Stimulated activated CD8-positive, alpha-beta memory T cell treated with anti-CD3 and anti-CD28 coated beads, Interleukin-12 subunit alpha, Interleukin-12 subunit beta, amount 100 ng/mL, for 1 hour (primary cell): ENCODE results near the gene ELOVL1.
"Not testable (repeated sequence)": the region's sequence is repeated elsewhere in the genome, so short reads cannot be mapped to it uniquely, and the experiment has no call there.

ENCODE experiments used
- DNase-seq: peaks from one replicate; pipeline ENCODE4 v3.0.0-alpha.2; 2020; ENCODE audit warnings: low read depth

The ELOVL1 gene

DNA sequence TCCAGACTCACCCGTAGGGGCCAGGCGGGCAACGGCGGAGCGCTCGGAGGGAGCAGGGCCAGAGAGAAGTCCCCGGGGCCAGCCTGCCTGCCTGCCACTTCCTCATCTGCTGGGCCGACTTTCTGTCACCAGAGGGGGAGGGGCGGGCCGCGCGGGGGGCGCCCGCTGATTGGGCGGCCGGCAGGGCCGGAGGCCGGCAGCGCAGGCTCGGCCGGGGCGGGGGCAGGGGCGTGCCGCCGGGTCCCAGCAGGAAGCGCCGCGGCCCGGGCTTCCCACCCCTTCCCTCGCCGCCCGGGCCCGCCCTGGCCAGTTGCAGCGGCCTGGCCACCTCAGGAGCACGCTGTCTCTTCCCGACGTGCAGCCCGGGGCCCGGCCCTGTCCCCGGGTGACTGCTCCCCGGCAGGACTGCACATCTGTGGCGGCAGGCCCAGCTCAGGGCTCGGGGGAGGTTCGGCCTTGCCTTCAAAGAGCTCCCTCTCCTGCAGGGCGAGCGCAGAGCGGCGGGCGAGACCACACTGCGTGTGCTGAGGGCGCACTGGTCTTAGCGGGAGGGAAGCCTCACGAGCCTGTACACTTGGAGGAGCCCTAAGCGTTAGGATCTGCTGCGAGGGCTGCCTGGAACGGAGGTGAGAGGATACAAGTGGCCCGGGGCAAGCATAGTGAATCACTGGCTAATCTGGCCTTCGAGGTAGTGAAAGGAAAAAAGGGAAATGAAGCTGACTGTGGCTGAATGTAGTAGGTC, at the start of gene ELOVL1:
TSS of gene ELOVL1 (minus strand) at position 108 of the 742 bp plus-strand sequence. CDS start 2,402 bp downstream, outside the sequence.
- peak; percentile 79 for DNase-seq

DNA sequence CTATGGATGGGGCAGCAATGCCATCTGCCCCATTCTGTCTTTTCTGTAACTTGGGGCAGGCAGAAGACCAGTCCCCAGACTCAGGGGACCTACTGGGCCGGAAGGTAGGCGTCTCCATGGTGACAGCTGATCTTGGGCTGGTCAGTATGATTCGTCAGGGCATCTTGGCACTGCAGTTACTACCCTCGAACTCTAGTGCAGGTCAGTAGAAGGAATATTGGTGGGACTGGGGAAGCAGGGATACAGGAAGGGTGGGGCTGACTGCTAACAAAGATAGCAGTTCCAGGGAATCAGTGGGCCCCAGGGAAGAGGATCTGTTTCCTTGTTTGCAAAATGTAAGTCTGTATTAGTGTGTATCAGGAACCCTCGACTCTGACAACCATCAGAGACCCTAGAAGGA, 48.1 kb upstream of the ELOVL1 start:
- no peak for DNase-seq

DNA sequence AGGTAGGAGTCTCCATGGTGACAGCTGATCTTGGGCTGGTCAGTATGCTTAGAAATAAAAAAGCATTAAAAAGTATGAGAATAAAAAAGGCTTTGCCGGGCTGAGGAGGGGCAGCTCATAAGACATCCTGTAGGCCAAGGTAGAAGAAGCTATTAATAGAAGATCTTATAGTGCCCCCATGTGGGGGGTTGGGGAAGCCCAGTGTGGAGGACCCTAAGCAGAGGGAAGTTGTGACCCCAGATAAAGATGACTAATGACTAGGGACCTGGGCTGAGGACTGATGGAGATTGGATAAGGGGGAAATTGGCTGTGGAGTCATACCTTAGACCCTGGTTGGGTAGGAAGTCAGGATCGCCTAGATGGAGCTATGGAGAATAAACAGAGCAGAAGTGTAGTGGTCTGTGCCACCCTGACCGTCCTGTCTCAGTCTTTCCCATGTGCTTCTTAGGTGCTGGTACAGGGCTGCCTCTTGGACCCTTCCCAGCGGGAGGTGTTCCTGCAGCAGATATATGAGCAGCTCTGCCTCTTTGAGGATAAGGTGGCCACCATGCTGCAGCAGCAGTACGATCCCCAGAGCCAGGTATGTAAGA, 46.9 kb upstream of the ELOVL1 start:
- peak; percentile 44 for DNase-seq

DNA sequence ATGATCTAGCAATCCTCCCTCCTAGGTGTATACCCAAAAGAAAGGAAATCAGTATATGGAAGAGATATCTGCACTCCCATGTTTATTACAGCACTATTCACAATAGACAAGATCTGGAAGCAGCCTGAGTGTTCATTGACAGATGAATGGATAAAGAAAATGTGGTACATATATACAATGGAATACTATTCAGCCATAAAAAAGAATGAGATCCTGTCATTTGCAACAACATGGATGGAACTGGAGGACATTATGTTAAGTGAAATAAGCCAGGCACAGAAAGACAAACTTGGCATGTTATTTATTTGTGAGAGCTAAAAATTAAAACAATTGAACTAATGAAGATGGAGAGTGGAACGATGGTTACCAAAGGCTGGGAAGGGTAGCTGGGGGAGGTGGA, 45.6 kb upstream of the ELOVL1 start:
- DNase-seq, result not testable (repeated sequence)

DNA sequence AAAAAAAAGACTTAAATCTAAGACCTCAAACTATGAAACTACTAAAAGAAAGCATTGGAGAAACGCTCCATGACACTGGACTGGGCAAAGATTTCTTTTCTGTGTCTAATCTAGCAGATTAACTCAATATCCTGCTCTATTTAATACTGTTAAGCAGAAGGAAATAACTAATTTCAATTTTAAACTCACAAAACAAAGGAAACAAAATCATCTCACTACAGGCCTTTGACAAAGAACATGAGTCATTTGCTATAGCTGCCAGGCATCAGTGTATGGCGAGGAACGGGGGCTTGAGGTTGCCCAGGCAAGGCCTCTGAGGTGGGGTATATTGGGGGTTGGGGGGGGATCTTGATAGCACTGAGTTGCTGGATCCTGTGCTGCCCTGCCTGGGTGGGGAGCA, 42.8 kb upstream of the ELOVL1 start:
- no peak for DNase-seq

DNA sequence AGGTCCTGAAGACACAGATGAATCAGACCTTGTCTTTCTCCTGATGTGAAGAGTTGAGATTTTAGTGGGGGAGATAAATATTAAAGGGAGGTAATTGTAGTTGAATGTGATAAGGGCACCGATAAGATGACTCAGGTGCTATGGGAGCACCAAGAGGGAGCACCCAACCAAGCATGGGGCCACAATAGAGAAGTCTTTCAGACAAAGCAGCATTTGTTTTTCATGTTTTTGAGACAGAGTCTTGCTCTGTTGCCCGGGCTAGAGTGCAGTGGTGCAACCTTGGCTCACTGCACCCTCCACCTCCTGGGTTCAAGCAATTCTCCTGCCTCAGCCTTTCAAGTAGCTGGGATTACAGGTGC, 38.0 kb upstream of the ELOVL1 start:
- no peak for DNase-seq

DNA sequence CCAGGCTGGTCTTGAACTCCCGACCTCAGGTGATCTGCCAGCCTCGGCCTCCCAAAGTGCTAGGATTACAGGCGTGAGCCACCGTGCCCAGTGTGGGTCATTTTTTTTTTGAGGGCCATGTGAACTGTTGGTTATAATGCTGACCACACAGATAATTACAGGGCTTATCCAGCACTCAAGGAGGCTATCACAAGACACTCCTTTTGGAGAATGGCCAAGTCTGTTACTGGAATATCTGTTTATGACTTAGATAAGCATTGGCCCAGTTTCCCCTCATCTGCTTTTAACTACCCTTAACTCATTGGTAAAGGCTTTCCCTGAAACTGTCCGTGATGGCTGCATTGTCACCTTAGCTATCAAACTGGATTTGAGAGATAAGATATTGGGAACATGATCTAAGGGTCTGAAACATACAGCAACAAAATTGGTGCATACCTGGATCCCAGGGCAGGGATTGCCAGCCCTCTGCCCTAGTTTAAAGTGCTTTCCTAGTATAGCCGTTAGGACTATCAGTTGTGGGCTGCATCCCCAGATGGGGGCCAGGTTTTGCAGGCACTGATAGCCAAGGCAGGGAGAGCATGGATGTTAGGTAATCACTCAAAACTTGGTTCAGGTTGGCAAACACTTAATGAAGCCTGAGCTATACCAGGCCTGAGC, 37.5 kb upstream of the ELOVL1 start:
- DNase-seq, result no peak

DNA sequence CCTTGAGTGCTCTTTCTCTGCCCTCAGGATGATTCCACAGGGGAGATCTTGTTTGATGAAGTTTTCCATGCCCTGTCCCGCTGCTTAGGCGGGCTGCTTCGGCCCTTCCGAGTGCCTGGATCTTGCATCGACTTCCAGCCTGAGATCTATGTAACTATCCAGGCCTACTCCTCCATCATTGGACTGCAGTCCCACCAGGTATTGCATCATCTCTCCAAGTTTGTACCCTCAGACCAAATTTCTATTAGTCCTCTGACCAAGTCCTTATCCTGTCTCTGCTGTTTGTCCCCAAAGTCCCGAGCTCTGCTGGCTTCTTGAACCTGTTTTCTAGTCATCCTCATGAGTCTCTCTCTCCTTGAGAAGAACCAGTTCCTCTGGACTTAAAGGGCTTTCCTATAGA, 36.5 kb upstream of the ELOVL1 start:
- DNase-seq, result no peak

DNA sequence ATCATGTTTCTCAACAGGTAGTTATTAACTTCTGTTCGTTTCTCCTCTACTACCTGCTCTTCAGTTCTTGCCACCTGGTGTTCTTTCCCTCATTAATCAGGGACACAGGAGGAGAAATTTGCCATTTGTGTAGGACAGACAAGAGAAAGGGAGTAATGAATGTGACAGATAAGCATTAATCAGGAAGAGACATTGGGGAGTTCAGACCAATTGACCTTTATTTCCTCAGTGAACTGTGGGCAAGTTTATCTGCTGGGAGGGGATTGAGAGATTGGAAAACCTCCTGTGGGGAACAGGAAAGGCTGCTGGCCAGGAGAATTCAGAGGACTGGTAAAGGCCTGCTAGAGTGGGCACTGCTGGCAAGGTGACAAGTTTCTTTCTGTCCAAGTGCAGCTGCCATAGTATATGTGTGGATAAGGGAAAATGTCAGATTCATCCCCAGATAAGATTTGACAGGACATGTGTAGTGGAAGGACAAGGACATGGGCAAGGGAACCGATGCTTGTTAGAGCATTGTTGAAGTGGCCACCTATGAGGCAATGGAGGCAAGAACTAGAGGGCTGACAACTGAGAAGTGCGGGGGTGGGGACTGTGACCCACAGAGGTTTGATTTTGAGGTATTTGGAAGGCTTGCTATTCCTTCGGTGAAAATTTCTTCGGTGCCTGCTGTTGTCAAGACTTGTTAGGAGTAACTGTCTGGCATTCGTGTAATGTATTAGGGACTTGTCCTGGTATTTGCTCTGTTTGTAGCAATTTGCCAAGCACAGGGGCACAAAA, 34.5 kb upstream of the ELOVL1 start:
- DNase-seq, result no peak

DNA sequence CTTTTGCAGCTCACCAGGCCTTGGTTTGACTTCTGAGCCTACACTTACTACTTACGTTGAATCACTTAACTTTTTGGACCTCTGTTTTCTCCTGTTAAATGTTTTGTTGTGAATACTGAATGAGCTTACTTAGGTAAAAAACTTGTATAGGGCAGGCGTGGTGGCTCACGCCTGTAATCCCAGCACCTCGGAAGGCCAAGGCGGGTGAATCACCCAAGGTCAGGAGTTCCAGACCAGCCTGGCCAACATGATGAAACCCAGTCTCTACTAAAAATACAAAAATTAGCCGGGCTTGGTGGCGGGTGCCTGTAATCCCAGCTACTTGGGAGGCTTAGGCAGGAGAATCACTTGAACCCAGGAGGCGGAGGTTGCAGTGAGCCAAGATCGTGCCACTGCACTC, 32.6 kb upstream of the ELOVL1 start:
- not testable (repeated sequence) for DNase-seq

DNA sequence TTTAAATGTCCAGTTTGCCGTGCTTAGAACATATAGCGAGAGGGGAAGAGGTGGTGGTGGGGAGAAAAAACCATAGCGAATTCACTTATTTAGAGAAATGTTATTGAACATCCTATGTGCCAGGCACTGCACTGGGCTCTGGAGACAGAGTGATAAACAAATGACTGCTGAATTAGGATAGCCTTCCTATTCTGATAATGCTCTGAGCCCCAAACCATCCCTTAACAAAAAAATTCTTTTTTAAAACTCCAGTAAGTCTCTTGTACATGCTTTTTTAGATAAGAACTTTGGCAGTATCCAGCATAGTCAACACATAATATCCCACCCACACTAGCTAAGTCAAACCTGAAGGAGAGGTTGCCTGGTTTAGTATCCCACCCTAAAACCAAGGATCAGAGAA, 30.4 kb upstream of the ELOVL1 start:
- no peak for DNase-seq

DNA sequence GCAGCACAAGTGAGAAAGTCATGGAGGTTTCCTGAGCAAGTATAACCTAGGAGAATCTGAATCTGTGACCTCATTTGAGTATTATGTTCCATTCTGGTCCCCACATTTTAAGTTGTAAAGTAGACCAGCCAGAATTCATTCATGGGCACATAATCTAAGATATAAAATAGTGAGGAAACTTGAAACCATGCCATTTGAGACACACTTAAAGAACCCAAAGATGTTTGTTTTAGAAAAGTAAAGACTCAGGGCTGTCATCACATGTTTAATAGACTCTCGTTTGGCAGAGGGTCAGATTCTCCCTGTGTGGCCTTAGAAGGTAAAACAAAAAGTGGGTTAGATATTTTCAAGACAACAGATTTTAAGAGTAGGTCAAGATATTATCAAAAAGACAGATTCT, 28.2 kb upstream of the ELOVL1 start:
- DNase-seq, result no peak

DNA sequence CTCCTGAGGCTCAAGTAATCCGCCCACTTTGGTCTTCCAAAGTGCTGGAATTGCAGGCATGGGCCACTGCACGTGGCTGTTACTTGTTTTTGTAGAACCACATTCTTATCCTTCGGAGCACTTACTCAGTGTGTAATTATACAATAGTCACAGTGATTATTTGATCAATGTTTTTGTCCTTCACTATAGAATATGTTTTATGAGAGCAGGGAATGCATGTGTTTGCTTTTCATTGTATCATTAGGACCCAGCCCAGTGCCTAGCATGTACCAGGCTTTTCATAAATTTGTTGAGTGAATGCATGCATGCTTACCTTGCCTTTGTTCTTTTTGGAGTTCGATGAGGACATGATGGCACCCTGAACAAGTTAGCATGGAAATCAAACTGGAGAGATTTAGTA, 27.7 kb upstream of the ELOVL1 start:
- DNase-seq, result no peak

DNA sequence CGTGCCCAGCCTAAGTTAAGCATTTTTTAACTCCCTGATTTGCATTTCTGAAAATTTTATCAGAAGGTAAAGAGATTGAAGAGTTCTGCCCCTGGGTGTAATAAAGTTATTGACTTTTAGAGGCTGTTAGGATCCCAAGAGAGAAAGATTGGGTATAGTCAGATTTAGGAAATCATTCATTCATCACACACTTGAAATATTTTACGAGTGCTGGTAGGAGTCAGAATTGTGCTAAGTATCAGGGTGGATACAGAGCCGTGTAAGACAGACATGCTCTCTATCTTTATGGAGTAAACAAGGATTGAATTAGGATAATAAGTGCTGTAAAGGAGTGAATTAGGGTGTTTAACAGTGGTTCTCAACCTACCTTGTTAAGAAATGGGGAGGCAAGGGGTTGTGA, 24.9 kb upstream of the ELOVL1 start:
- DNase-seq, result no peak

DNA sequence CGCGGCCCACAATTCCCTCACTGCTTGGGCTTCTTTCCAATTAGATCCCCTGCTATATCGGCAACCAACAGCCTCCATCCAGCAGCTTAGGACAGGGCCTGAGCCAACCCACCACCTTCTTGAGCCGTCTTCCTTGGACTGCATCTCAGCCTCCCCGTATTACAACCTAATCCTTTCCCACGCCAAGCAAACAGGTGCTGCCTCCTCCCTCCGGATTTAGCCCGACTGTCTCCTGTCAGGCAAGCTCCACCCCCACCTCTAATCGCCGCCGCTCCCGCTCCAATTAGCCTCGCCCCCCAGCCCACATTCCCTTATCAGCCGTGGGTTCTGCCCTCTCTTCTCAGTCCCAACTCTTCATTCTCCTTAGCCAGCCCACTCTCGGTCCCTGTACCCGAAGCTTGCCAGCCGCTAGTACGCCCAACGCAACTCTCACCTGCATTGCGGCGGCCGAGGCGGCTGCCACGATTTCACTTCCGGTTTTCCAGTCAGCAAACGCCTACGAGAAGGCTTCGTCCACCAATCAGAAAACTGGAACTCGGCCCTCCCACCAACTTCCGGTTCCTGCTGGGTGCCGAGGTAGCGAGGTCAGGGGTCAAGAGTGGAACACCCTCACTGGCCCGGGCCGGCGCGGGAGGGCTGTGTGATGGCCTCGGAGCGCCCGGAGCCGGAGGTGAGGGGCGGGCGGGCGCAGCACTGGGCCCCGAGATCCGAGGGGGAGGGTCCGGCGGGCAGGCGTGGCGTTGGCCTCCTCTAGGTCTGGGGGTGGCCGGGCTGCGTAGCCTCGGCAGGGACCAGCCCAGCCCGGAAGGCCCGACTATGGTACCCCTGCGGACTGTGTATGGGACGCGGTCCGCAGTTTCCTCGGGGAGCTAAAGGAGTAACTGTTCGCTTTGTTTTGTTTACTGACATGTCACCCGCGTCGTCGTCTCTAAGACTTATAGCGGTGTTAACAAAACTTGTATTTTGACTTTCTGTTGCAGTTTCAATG, 21.8 kb upstream of the ELOVL1 start, which contains the start of the genes MED8 and SZT2:
TSS of gene MED8 (minus strand) at position 475 of the 988 bp plus-strand sequence. CDS start at position 439, 36 bp downstream.
TSS of gene SZT2 (plus strand) at position 574 of the 988 bp plus-strand sequence. CDS start at position 644, 70 bp downstream.
- DNase-seq, result peak; percentile 89

DNA sequence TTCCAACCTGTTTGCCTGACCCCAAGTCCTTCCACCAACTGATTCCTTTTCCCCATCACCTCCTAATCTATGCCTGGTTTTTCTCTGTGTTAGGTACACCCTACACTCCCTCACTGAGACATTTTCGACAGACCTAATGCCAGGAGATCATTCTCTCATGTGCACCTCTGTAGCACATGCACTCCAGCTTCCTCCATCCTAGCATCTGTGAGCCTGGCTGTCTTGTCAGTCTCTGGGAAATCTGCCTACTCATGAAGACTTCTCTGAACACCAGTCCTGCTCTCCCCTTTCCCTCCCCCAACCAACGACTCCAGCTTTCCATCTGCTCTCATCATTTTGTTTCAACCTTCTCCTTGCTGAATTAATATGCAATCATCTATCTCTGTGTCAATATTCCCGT, 20.8 kb upstream of the ELOVL1 start:
- DNase-seq, result no peak

DNA sequence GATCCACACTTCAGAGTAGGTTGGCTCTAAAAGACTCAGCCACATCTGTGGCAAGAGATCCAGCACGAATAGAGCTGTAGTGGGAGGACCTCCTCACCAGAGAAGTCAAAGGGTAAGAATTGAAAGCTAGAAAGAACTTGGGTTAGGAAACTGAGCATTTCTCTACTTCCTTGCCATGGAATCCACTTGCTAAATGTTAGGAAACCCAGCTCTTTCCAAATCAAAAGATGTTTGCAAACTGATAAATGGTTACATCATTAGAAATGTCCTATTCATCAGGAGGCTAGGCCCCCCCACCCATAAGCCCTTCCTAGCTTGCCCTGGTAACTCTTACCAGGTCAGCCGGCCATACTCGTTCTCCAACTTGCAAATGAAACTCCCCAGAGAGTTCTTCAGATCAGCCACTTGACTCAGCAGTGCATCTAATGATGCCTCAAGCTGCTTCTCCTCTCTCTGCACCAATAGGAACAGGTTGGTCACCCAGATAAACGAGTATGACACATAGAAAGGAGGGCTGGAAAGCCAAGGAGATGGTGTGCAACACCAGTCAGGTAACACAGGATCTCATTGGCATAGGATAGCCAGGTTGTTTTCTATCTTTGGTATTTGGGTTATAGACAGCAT, 20.3 kb upstream of the ELOVL1 start:
- DNase-seq, result no peak

DNA sequence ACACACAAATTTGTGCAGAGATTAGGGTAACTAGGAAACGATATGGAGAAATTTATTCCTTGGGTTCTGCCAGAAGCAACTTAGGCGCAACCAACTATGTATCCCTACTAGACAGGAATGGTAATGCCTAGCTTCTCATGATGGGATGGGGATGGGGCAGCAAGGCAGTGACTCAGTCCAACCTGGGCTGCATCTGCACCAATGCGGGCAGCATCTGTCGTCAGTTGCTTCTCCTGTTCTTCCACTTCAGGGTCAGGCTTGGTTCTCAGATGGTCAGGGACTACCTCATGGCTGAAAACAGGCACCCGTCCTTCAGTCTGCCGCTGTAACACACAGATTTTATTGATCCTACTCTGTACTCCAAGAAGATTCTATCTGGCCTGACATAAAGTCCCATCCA, 18.9 kb upstream of the ELOVL1 start:
- DNase-seq, result no peak

DNA sequence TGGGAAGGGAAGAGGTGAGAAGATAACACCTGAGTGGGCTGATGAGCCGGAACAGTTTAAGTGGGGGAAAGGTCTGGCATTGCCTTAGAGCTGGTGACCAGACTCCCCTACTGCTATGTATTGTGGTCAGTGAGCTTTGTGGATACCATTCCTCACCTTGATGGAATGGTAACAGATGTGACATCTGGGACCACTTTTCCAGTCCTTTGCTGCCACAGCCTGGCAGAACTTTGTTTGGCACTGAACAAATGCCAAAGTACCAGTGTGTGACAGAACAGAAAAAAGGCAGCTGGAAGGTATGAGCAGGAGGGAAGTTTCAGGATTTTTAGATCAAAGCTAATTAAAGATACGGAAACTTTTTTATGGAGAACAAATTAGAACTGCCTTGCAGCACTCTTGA, 15.6 kb upstream of the ELOVL1 start:
- DNase-seq, result no peak

DNA sequence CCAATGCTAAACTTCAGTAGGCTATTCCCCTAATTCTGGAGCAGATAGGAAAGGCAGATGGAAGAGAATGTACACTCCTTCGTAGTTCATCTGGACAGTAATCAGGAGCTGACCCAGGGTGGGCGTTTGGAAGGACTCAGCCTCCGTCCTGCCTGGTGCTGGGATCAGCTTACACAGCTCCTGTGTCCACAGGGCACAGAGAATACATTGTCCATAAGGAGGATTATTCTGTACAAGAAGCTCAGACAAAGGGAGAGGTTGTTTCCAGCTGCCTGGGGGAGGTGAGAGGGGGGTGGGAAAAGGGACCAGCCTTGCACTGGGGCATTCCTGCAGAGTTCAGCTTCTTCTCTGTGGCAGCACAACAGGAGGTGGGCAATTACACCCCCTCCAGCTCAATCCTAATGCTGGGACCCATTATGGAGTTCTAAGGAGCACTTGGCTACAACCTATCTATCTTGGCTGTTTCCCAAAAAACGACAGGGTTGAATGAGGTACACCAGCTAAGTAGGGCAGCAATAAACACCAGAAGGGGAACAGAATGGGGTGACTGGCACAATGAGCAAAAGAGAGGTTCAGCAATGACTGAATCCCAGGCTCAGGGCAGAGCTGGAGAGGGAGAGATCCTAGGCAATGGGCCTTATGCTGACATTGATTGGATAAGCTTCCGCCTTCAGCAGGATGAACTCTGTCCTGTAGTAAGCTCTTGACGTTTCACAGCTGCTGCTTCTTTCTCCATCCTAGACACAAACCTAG, 14.4 kb upstream of the ELOVL1 start:
- DNase-seq, result no peak
